SK-N-SH treated with all-trans-retinoic acid at 6 μM for 48 hours (cell line): ENCODE measurements around the gene PRDM11.

ENCODE experiments used
- ATAC-seq: fragments of 200-7000 bp; cut with Tn5 transposase; 3 replicates; pipeline ENCODE4 v1.9.1; 2020; ENCODE audit warnings: mild to moderate bottlenecking, moderate library complexity
- ARNTL ChIP-seq: fragments of 450-650 bp; formaldehyde crosslinking; IDR thresholded peaks from 2 replicates; pipeline ENCODE4 v1.5.0; 2020; ENCODE audit warnings: low read depth, mild to moderate bottlenecking, moderate library complexity, borderline replicate concordance
- CREB5 ChIP-seq: fragments of 250-450 bp; sonication (Bioruptor Pico); IDR thresholded peaks from 2 replicates; pipeline ENCODE4 v1.5.1; 2020; ENCODE audit warnings: low read depth, mild to moderate bottlenecking, moderate library complexity
- CSDC2 ChIP-seq: fragments of 250-450 bp; sonication (Bioruptor Pico); IDR thresholded peaks from 2 replicates; pipeline ENCODE4 v1.5.0; 2020; ENCODE audit warnings: mild to moderate bottlenecking, moderate library complexity
- ESRRG ChIP-seq: fragments of 250-450 bp; sonication (Bioruptor Pico); IDR thresholded peaks from 2 replicates; pipeline ENCODE4 v1.6.1; 2021; ENCODE audit warnings: mild to moderate bottlenecking
- GLIS3 ChIP-seq: fragments of 250-450 bp; sonication (Bioruptor Pico); IDR thresholded peaks from 2 replicates; pipeline ENCODE4 v1.5.0; 2020; ENCODE audit warnings: mild to moderate bottlenecking, moderate library complexity
- ISL1 ChIP-seq: fragments of 250-450 bp; sonication (Bioruptor Pico); IDR thresholded peaks from 2 replicates; pipeline ENCODE4 v2.1.2; 2022; ENCODE audit warnings: mild to moderate bottlenecking, moderate library complexity
- OSR1 ChIP-seq: fragments of 250-450 bp; sonication (Bioruptor Pico); IDR thresholded peaks from 2 replicates; pipeline ENCODE4 v1.8.0; 2022; ENCODE audit warnings: moderate library complexity, mild to moderate bottlenecking, inconsistent platforms
- POU6F1 ChIP-seq: fragments of 250-450 bp; sonication (Bioruptor Pico); IDR thresholded peaks from 2 replicates; pipeline ENCODE4 v1.8.0; 2021; ENCODE audit warnings: low read depth, mild to moderate bottlenecking, moderate library complexity, borderline replicate concordance
- PPARA ChIP-seq: fragments of 250-450 bp; sonication (Bioruptor Pico); IDR thresholded peaks from 2 replicates; pipeline ENCODE4 v1.5.0; 2020; ENCODE audit warnings: mild to moderate bottlenecking, borderline replicate concordance
- RARB ChIP-seq: fragments of 250-450 bp; sonication (Bioruptor Pico); IDR thresholded peaks from 2 replicates; pipeline ENCODE4 v1.8.0; 2021; ENCODE audit warnings: mild to moderate bottlenecking, moderate library complexity
- SNAI2 ChIP-seq: fragments of 250-450 bp; sonication (Bioruptor Pico); IDR thresholded peaks from 2 replicates; pipeline ENCODE4 v1.5.0; 2020; ENCODE audit warnings: mild to moderate bottlenecking, moderate library complexity
- TOX ChIP-seq: fragments of 250-450 bp; sonication (Bioruptor Pico); IDR thresholded peaks from 2 replicates; pipeline ENCODE4 v1.8.0; 2021; ENCODE audit warnings: mild to moderate bottlenecking, moderate library complexity, borderline replicate concordance
- TSHZ2 ChIP-seq: fragments of 250-450 bp; sonication (Bioruptor Pico); IDR thresholded peaks from 2 replicates; pipeline ENCODE4 v1.5.0; 2020; ENCODE audit warnings: mild to moderate bottlenecking, moderate library complexity
- ZFP3 ChIP-seq: fragments of 250-450 bp; sonication (Bioruptor Pico); IDR thresholded peaks from 2 replicates; pipeline ENCODE4 v1.5.0; 2020; ENCODE audit warnings: mild to moderate bottlenecking, moderate library complexity
- ZFP30 ChIP-seq: fragments of 450-650 bp; formaldehyde crosslinking; IDR thresholded peaks from 2 replicates; pipeline ENCODE4 v1.5.0; 2022; ENCODE audit warnings: mild to moderate bottlenecking, moderate library complexity
- ZNF565 ChIP-seq: fragments of 450-650 bp; formaldehyde crosslinking; conservative IDR thresholded peaks from 2 replicates; pipeline ENCODE4 v1.5.0; 2020; ENCODE audit warnings: low read depth, mild to moderate bottlenecking, moderate library complexity
- ZNF70 ChIP-seq: fragments of 450-650 bp; formaldehyde crosslinking; IDR thresholded peaks from 2 replicates; pipeline ENCODE4 v1.5.0; 2020; ENCODE audit warnings: mild to moderate bottlenecking, moderate library complexity
- ZNF8 ChIP-seq: fragments of 450-650 bp; formaldehyde crosslinking; IDR thresholded peaks from 2 replicates; pipeline ENCODE4 v1.5.0; 2020; ENCODE audit warnings: mild to moderate bottlenecking, moderate library complexity
- TF ChIP-seq, protein P1 (sequence below): fragments of 250-450 bp; sonication (Bioruptor Pico); IDR thresholded peaks from 2 replicates; pipeline ENCODE4 v1.5.1; 2021; ENCODE audit warnings: mild to moderate bottlenecking, moderate library complexity
- TF ChIP-seq, protein P2 (sequence below): fragments of 250-450 bp; sonication (Bioruptor Pico); IDR thresholded peaks from 2 replicates; pipeline ENCODE4 v1.8.0; 2020; ENCODE audit warnings: mild to moderate bottlenecking, moderate library complexity, borderline replicate concordance

Gene PRDM11

DNA sequence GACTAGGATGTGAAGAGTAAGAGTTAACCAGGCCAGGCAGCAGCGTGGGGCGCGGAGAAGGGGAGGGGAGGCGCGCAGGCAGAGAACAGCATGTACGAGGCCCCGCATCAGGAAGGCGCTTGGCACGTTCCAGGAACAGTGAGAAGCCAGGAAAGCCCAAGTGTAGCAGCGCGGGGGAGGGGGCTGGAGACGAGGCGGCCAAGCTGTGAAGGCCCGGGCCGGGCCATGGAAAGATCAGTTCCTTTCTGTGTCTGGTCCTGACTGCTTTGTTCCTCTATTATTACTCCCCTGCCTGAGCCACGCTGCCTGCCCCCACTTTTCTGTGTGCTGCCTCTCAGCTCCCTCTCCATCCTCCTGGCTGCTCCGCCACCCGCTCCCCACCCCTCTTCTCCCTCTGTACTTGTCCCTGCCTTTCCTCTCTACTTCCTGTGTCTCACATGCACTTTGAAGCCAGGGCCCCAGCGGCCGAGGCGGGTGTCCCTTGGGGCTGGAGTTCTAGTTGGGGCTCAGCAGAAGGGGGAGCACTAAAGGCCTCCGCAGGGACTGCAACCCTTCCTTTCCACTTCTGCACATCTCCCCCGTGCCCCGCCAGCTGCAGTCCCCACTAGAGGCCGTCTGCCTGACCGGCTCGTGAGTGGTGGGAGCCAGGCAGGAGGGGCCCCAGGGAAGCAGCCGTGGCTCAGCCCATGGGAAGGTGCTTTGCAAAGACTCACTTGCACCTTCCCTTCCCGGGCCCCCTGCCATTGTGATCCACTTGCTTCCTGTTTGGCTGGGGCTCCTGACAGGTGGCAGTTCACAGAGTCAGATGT is 63.7 kb downstream of the PRDM11 start:
- ATAC-seq: no peak
- TF ChIP-seq ZNF565 (CRISPR knock-in tag) (no peak), ZNF8 (CRISPR knock-in tag) (no peak), GLIS3 (CRISPR knock-in tag) (no peak), CSDC2 (no peak), ARNTL (CRISPR knock-in tag) (no peak), ESRRG (no peak), ZFP30 (CRISPR knock-in tag) (no peak), PPARA (CRISPR knock-in tag) (no peak)
- TF ChIP-seq, protein P1, sequence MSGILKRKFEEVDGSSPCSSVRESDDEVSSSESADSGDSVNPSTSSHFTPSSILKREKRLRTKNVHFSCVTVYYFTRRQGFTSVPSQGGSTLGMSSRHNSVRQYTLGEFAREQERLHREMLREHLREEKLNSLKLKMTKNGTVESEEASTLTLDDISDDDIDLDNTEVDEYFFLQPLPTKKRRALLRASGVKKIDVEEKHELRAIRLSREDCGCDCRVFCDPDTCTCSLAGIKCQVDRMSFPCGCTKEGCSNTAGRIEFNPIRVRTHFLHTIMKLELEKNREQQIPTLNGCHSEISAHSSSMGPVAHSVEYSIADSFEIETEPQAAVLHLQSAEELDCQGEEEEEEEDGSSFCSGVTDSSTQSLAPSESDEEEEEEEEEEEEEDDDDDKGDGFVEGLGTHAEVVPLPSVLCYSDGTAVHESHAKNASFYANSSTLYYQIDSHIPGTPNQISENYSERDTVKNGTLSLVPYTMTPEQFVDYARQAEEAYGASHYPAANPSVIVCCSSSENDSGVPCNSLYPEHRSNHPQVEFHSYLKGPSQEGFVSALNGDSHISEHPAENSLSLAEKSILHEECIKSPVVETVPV (CRISPR knock-in tag): no peak

DNA sequence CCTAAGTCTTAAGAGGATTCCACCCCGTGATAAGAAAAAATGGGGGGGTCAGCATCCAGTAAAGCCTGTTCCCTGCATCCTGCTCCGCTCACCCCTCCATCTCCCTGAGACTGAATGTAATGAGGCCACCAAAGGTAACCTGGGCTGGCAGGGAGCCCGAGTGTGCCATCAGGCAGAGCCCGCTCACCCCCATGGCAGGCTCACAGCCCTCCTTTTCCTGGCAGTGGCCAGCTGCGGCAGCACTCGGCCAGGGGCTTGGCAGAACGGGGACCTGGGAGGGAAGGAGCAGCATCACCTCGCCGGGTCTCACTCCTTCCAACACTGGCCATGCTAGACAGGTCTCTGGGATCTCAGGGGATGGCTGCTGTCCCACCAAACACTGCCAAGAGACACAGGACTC is 64.4 kb downstream of the PRDM11 start:
- no peak for TF ChIP-seq RARB
- no peak for TF ChIP-seq OSR1
- no peak for TF ChIP-seq TSHZ2 (CRISPR knock-in tag)
- no peak for TF ChIP-seq CREB5
- TF ChIP-seq, protein P1 (CRISPR knock-in tag): no peak
- no peak for TF ChIP-seq TOX
- no peak for TF ChIP-seq ZFP3 (CRISPR knock-in tag)
- TF ChIP-seq POU6F1 (CRISPR knock-in tag): no peak
- no peak for TF ChIP-seq ARNTL (CRISPR knock-in tag)
- no peak for TF ChIP-seq ZNF70 (CRISPR knock-in tag)
- TF ChIP-seq CSDC2: no peak
- TF ChIP-seq ESRRG: no peak
- no peak for TF ChIP-seq SNAI2 (CRISPR knock-in tag)
- TF ChIP-seq ISL1 (CRISPR knock-in tag): no peak
- TF ChIP-seq, protein P2, sequence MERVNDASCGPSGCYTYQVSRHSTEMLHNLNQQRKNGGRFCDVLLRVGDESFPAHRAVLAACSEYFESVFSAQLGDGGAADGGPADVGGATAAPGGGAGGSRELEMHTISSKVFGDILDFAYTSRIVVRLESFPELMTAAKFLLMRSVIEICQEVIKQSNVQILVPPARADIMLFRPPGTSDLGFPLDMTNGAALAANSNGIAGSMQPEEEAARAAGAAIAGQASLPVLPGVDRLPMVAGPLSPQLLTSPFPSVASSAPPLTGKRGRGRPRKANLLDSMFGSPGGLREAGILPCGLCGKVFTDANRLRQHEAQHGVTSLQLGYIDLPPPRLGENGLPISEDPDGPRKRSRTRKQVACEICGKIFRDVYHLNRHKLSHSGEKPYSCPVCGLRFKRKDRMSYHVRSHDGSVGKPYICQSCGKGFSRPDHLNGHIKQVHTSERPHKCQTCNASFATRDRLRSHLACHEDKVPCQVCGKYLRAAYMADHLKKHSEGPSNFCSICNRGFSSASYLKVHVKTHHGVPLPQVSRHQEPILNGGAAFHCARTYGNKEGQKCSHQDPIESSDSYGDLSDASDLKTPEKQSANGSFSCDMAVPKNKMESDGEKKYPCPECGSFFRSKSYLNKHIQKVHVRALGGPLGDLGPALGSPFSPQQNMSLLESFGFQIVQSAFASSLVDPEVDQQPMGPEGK (CRISPR knock-in tag): no peak
- no peak for TF ChIP-seq GLIS3 (CRISPR knock-in tag)
- no peak for ATAC-seq
